GM20431 (cell line): ENCODE data around the gene GCSAM.

Experiments used
- in situ Hi-C: fragments of 300-500 bp; cut with MseI, MboI; formaldehyde crosslinking; loops from one replicate; pipeline ENCODE4 v1.15.0; 2020; ENCODE audit warnings: low sequenced_read_pairs; ENCODE audit not compliant: unreplicated experiment

GCSAM gene

DNA sequence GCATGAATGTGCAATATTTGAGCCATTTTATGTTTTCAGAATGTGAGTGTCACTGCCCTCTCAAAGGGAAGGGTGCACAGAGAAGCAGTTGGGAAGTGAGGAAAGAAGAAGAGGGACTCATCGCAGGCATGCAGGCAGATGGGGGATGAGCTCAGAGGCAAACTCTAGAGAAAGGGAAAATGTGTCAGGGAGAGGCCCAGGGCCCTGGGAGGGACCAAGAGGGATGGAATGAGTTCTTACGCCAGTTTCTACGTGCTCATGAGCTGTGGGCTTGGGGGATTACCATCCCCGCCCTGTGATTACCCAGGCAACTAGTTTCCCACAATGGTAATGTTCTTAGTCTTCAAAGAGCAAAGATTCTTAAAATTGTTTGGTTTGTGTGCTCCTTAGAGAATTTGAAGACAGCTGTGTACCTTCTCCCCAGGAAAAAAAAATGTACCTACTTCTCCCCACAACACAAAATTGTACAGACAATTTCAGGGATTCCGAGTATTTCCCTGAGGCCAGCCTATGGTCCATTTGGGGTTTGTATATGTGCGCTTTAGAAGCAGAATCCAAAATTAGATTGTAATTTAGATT, 17.8 kb downstream of the GCSAM start:
- in situ Hi-C loops: loop anchor here (25.0 kb wide), 1 partner anchor 197 kb away; no protein-coding TSS in a partner anchor

DNA sequence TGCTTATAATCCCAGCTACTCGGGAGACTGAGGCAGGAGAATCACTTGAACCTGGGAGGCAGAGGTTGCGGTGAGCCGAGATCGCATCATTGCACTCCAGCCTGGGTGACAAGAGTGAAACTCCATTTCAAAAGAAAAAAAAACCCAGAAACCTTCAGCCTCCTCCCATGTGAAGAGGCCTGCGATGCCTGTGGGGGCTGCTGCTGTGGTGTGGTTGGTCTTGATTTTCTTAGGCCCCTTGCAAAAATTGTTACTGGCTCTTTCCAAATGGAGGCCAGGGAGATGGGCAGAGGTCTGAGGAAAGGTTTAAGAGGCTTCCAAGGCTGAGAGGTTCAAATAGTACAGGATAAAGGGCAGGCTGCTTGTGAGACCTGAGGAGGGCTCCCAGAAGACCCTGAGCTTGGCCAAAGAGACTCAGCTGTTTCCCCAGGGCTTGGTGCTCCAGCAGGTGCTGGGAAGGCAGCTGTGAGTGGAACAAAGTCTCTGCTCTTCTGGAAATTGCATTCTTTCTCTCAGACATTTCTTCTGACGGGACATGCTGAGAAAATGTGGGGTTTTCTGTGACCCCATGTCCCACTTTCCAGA, 18.4 kb downstream of the GCSAM start:
- in situ Hi-C loops: loop anchor here (25.0 kb wide), 1 partner anchor 198 kb away; no protein-coding TSS in a partner anchor

DNA sequence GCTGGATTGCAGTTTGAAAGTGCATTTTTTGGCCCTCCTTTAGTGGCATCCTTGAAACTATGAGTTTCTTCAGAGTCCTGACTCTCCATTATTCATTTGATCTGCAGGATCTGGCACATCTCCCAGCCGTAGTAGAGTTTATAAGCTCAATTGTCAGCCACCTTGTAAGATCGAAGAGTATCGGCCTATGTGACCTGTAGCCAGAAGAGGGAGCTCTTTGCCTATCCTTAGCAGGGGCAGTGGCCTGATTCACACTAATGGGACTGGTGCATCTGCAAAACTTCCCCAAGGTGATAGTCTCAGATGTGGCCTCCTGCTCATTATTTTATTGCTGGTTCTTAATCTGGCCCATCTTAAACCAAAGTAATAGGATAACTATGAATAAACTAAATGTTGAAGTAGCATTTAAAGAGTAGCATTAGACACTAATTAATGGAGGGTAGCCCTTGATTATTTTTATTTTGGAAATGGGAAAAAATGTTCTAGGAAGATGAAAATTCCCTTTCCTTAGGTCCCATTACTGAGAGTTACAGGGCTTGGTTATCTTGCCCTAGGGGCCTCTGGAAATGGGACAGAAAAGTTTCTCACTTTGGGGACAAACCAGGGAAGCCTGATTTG, 21.2 kb downstream of the GCSAM start:
- in situ Hi-C loops: loop anchor here (25.0 kb wide), 1 partner anchor 200 kb away; no protein-coding TSS in a partner anchor

DNA sequence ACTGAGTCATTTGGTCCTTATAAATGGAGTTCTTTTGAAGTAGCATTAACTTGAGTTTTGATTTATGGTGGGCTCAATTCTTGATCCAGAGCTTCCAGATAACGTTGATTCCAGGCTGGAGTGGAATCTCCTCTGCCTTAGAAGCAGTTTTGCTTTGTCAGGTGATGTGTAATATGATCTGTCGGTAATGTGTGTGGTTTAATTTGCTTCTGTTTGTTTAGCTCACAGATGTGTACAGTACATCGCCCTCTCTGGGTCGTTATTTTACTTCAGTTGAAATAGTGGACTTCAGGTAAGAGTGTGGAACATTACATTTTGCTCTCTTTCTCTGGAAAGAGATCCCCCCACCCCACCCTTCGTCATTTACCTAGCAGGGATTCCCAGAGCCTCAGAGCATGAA, 23.7 kb downstream of the GCSAM start:
- in situ Hi-C loops: loop anchor here (25.0 kb wide), 1 partner anchor 203 kb away; no protein-coding TSS in a partner anchor

DNA sequence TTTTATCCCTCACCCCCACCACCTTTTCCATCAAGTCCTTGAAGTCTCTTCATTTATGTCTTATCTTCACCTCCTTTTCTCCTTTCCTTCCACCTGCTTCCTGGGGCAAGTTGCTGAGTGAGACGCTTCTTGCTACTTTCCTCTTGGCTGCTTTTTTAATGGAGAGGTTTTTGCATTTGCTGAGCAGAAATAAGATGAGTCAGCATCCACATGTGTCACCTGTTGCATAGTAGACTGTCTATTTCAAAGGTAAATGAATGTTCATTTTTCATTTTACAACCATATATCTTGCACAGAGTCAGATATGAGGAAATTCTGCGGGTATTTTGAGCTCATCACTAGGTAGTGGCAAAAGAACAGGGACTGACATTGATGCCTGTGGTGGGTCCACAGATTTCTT, 28.3 kb downstream of the GCSAM start:
- in situ Hi-C loops: loop anchor here (25.0 kb wide), 1 partner anchor 208 kb away; no protein-coding TSS in a partner anchor

DNA sequence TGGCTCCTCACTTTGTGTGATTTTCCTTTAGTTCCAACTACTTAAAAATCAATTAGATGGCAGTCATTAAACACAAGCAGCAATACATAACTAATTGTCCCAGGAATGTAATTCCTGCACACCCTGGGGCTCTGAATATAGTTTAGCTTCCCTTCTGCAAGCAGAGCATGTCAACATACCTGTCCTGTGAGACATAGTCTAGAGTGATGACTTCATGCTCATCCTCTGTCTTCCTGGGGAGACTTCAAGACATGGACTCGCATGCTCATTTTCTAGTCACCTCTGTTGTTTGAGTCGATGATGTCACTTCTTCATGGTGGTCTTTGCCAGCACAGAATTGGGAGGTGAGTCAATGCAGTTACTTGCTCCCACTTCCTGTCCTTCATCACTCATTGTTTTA, 31.1 kb downstream of the GCSAM start:
- in situ Hi-C loops: loop anchor here (25.0 kb wide), 1 partner anchor 210 kb away; no protein-coding TSS in a partner anchor

DNA sequence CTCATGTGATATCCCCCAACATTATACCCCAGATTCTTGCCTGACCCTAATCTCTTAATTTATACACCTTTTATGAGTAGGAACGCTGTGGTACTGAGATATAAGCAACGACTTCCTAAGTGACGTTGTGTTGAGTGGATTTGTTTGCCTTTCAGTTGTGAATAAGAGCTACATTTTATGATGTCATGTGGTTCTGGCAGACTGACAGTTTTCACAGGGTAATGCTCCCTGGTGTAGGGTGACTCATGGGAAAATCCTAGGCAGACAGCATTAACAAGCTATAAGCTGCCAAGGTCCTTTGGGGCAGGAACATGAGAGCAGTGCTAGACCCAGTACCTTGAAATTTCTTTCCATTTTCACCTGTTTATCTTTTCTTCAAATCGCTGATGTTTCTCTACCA, 35.7 kb downstream of the GCSAM start:
- in situ Hi-C loops: no loop called here

DNA sequence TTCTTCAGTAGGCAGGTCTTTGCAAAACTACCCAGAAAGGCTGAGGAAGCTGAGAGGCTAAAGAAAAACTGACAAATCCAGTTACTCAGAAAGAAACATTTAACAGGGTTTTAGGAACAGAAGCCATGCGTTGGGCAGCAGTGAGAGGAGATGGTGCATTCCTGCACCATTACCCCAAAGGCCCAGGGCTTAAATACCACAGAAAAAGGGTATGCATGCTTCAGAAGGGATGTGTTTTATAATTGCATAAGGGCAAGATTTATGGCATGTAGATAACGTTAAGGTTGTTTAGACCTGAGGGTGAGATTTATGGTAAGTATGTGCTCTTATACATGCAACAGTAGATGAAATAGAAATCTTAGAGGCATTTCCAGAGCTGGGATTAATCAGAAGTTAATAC, 36.9 kb downstream of the GCSAM start:
- in situ Hi-C loops: no loop called here

DNA sequence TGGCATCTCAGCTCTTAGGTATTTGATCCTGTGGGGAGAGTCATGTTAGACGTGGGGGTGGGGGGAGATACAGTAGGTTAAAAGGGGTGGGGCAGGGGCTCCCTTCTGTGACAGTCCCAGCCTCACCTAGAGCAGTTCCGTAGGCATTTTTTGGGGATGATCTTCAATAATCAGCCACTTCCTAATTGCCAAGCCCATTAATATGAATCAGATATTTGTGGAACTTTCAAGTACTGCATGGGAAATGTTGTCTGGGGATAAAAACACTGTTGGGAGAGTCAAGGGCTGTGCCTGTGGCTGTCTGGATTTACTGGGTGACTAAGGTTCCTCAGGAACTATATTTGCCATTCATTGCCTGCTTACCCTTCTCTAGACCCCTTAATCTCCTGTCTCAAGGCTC, 37.3 kb downstream of the GCSAM start:
- in situ Hi-C loops: no loop called here

DNA sequence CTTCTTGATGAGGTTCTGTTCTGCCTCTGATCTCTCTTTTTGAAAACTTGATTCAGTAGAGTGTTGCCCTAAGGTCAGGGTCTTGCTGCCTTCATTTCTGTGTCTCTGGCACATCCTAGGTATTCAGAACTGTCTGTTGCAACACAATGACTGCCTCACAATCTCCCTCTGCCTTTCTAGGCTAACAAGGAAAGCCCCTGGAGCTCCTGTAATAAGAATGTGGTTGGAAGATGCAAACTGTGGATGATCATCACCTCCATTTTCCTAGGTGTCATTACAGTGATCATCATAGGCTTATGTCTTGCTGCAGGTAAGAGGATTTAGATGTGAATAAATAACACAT, 39.9 kb downstream of the GCSAM start:
- in situ Hi-C loops: no loop called here

DNA sequence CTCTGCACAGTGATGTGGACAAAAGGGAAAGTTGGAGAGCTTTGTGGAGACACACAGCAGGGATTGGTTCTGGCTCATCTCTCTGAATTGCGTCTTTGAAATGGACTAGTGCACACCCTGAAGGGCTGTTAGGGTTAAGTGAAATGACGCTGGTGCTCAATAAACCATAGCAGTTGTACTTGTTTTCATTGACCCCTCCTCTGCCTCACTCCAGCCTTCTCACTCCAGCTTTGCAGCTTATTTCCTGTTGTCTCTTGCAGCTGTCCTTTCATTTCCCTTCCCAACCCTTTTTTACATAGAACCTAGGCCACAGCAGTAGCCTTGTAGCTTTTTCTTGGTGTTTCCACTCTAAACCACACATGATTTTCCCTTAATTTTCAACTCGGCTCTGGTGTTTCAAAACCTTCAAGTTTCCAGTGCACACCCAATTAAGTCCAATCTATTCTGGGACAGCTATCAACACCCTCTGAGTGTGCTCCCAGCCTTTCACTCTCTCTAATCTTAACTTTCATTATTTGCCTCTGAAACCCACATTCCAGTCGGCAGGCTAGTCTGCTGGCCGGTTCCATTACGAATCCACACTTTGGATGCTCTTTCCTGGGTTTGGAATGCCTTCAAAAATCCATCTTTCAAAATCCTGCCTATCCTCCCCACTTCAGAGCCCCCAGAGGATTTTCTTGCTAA, 40.4 kb downstream of the GCSAM start:
- in situ Hi-C loops: no loop called here

DNA sequence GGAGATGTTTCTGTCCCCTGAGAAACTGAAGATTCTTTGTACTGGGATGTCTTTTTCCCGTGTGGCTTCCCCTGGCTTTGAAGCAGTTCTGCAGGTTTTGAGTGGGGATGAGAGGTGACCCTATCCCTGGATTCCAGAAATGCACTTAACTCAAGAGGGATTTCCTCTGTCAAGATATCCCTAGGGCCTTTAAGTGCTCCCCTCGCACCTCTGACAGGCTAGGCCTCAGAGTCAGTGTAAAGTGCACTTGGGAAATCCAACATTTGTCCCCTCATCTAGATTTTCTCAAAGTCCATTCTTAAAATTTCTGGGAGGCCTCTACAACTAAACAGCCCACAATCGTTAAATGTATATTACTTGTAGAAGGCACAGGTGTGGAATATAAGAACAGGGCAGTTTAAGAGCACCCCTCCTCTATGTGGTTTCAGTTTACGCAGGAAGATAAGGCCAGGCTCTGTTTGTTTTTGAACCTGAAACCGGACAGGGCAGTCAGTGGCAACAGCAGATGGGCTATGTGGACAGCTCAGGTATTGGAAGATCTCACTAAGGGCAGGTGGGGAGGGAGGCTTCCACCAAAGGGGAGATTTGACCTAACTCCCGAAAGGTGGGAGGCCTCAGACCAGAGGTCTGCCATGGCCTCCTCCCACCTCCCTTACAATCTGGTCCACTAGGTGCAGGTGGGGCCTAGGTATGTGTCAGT, 42.0 kb downstream of the GCSAM start:
- in situ Hi-C loops: no loop called here

DNA sequence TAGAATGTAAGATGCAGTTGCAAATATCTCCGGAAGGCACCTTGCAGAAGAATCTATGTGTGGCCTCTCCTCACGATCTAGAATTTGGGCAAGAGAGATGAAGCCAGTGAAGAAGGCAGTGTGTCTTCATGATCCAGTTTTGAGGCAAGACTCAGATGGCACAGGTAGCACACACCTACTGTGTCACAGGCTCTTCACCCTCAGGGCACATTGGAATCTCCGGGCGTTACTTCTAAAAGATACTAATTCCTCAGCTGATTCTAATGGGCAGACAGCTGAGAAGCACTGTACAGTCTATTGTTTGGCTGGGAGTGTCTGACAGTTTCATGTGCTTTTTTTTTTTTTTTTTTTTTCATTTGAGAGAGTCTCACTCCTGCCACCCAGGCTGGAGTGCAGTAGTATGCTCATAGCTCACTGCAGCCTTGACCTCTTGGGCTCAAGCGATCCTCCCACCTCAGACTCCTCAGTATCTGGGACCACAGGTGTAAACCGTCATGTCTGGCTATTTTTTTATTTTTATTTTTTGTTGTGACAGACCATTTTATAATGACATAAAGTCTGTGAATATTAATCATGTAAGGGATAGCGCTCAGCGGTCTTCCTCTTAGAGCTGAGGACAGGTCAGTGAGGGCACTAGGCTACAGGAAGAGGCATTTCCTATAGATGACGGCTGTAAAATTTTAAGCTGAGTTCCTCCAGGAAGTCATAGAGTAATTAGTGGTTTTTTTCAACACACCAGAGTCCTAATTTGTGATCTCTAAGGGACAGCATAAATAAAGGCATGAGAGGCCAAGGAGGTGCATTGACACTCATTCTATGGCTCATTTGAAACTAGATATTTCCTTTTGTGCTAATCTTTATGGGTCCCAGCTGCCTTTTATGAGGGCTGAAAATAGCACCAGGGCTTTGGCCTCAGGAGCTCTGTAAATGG, 42.8 kb downstream of the GCSAM start:
- in situ Hi-C loops: no loop called here

DNA sequence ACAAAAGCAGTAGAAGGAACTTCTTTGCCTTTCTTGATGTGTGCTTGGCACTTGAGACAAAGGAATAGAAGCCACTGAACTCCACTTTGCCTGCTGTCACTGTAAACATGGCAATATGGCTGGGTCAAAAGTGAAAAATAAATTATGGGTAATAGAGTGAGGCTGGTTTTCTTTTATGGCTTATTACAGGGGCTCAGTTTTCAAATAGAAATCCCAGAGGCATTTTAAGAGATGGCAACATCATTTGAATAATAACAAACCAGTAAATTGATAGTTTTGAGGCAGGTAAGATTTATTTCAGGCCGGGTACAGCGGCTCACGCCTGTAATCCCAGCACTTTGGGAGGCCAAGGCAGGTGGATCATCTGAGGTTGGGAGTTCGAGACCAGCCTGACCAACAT, 44.1 kb downstream of the GCSAM start:
- in situ Hi-C loops: no loop called here

DNA sequence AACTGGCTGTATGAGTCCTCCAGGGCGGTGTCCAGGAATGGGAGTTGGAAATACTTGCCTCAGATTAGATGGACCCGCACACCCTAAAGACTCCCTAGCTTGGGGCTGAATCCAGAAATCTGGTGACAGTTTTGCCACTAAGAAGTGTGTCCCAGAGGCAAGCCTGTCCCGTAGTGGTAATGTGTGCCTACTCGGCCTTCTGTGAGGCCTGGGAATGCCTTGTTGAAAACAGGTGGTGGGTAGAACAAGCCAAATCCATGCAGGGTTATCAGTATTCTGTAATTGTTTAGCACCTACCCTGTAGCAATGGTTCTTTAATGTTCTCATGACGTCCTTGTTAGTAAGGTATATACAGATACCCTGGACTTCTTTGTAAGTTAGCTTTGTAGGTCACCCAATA, 45.3 kb downstream of the GCSAM start:
- in situ Hi-C loops: no loop called here

DNA sequence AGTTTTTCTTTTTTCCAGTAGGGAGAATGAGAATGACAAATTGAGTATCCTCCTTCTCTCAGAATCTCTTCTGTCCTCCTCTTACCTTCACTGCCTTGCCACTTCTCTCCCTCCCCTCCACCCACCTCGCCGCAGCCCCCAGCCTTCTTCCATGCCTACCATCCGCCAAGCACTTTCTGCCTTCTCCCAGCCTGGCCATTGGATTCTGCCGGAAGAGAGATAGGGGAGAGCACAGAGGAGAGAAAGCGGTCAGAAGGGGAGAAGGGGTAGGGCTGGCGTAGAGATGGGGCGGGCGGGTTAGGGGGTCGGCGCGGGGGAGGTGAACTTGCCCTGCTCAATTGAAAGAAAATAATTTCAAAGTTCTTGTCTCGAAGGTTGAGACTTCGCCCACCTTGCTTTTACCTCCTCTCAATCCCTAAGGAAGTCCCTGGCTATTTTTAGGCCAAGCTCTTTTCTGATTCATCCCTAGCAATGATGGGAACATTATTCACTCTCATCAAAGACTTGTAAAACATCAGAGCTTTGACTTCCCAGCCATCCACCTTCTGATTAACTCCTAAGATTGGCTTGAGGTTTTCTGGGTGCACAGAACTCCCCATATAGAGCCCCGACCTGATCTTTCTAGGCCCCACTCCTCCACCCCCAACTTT, 46.0 kb downstream of the GCSAM start:
- in situ Hi-C loops: no loop called here

DNA sequence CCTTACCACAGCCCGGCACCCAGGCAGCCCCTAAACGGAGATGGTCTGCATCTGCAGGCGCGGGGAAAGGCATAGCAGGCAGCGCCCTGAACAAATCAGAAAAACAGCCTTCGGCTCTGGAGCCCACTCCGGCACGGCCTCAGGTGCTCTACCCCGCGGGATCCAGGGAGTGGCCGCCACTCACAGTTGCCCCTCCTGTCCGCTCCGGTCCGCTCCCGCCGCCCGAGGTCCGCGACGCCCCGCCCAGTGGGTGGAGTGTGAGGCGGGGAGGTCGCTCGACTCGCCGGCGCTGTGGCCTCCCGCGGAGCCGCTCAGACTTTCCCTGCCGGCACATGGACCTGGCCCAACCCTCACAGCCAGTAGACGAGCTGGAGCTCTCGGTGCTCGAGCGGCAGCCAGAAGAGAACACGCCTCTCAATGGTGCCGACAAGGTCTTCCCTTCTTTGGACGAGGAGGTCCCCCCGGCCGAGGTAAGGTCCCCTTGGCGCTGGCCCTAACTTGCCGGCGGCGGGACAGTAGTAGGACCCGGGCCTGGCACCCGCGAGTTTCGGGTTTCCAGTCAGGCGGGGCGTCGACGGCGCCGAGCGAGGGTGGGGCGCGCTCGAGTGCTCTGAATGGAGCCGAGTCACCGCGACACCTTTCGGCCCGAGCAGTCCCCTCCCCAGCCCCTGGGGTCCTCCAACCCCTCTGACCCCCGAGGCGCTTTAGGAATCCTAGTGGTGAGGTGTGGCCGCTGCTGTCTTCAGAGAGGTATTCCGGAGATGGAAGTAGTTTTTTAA, 46.8 kb downstream of the GCSAM start, which contains the start of gene C3orf52:
Gene C3orf52, plus strand, starts transcription at position 314 of the 779 bp plus-strand sequence. Its CDS starts 19 bp downstream, at position 333.
- in situ Hi-C loops: no loop called here

DNA sequence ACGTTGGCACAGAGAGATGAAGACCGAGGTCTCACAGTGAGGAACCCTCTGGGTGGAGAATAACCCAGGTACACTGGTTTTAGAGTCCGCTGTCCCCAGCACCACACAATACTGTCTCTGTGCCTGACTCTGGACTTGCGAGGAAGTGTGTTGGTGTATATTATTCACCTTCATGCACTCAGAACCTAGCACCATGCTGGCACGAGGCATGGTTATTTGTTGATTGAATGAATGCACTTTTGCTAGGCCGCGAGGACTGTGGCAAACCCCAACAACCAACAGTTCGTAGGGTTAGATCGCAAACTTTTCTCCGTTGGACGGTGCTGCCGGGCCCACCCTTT, 47.3 kb downstream of the GCSAM start:
- in situ Hi-C loops: no loop called here
